Sigmoid colon (tissue), 4 donors: ENCODE results near the gene ALDH6A1.

Source experiments
- POLR2A ChIP-seq, 2 donors: fragments of 450-650 bp; IDR thresholded peaks; one replicate each; pipeline ENCODE4 v1.6.1; 2016; ENCODE audit warnings: antibody characterized with exemption in 2 of 2, mild to moderate bottlenecking in 2 of 2, moderate library complexity in 2 of 2
- POLR2AphosphoS5 ChIP-seq, 4 donors: sonication (generic); formaldehyde crosslinking; IDR thresholded peaks; one replicate each; pipeline ENCODE4 v1.6.1; 2017; ENCODE audit warnings: antibody characterized with exemption in 4 of 4

GRCh38 chr14:74015963-74016362 is 68.3 kb downstream of the ALDH6A1 start:
- TF ChIP-seq POLR2AphosphoS5 (IDR thresholded peaks at IDR 0.05) (no peak), POLR2A (IDR thresholded peaks at IDR 0.05) (no peak)
